MV-4-11 (cell line): ENCODE measurements around the gene CDC25B.
"Not testable (repeated sequence)": the region's sequence is repeated elsewhere in the genome, so short reads cannot be mapped to it uniquely, and the experiment has no call there.

Experiments used
- DNase-seq: peaks from one replicate; lab custom pipeline; 2025; lab: John Stamatoyannopoulos, UW

CDC25B gene

DNA sequence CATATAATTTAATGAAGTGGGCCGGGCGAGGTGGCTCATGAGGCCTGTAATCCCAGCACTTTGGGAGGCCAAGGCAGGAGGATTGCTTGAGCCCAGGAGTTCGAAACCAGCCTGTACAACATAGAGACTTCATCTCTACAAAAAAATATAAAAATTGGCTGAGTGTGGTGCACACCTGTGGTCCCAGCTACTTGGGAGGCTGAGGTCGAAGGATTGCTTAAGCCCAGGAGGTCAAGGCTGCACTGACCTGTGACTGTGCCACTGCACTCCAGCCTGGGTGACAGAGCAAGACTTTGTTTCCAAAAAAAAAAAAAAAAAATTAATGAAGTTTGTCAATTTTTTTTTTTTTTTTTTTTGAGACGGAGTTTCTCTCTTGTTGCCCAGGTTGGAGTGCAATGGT, 33.8 kb downstream of the CDC25B start:
- DNase-seq: not testable (repeated sequence)

DNA sequence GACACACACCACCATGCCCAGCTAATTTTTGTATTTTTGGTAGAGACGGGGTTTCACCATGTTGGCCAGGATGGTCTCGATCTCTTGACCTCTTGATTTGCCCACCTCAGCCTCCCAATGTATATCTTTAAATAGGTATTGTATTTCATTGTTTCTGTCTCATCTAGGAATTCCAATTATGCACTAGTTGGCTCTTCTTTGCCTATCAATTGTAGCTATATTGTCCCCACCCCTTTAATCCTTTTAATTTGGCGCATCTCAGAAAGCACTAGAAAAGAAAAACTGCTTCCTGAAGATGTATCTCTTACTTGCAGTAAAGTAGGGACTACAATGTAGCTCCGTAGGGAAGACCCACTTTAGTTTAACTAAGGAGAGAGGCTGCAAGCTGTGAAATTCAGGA, 40.0 kb downstream of the CDC25B start:
- no peak for DNase-seq

DNA sequence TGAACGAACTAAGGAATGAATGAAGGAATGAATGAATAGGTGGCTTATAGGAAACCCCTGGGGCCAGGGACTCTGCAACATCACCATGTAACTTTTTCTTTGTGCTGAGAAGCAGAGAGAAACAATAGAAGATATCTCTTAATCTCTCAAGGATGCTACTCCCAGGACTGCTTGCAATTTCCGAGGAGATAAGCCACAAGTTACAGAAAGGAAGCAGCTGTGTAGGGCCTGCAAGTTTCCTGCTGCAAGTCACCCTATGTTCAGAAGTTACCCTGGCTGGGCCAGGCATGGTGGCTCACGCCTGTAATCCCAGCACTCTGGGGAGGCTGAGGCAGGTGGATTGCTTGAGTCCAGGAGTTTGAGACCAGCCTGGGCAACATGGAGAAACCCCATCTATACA, 43.2 kb downstream of the CDC25B start:
- peak; percentile 71 for DNase-seq

DNA sequence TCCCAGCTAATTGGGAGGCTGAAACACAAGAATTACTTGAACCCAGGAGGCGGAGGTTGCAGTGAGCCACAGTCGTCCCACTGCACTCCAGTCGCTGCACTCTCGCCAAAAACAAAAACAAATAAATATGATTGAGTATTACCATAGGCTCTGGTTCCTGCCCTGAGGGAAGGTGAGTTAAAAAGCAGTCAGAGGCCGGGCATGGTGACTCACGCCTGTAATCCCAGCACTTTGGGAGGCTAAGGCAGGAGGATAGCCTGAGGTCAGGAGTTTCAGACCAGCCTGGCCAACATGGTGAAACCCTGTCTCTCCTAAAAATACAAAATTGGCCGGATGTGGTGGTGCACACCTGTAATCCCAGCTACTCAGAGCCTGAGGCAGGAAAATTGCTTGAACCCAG, 44.1 kb downstream of the CDC25B start:
- DNase-seq: not testable (repeated sequence)

DNA sequence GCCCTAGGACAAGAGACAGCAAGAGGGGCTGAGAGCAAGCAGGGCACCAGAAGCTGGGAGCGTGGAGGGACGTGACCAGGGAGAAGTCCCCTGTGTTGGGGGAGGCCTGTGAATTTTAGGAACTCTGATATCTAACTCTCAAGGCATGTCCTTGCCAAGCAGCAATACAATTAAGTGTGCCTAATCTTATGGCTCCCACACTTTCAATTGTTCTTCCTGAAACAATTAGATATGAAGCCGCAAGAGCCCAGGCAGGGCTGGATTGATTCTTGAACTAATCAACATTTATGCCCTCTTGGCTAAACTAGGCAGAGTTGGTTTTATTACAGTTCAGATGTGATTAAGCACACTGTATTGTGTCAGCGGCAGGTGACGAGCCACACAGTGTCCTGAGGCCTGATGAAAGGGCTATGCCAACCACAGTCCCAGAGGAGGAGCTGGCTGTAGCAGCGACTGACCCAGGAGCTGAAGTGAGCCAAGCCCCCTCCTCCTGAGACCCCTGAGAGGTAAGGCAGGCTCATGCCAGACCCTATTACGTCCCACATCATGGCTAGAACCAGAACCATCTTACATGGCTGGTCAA, 46.3 kb downstream of the CDC25B start:
- no peak for DNase-seq

DNA sequence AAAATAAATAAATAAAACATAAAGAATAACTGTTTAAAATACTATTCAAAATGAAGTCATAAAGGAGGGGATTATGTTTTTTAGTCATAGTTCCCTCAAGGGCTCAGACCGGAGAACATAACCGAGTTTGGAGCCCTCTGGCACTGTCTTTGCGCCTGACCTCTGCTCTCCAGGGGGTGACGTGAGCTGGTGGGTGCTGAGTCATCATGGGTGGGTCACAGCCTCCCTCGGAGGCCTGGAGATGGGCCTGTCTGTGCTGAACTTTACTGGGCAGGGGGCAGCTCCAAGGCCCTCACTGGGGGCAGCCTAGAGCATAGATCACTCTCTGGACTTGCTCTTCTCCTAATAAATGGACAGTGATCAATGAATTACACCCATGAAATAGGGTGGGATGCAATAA, 47.4 kb downstream of the CDC25B start:
- peak; percentile 63 for DNase-seq

DNA sequence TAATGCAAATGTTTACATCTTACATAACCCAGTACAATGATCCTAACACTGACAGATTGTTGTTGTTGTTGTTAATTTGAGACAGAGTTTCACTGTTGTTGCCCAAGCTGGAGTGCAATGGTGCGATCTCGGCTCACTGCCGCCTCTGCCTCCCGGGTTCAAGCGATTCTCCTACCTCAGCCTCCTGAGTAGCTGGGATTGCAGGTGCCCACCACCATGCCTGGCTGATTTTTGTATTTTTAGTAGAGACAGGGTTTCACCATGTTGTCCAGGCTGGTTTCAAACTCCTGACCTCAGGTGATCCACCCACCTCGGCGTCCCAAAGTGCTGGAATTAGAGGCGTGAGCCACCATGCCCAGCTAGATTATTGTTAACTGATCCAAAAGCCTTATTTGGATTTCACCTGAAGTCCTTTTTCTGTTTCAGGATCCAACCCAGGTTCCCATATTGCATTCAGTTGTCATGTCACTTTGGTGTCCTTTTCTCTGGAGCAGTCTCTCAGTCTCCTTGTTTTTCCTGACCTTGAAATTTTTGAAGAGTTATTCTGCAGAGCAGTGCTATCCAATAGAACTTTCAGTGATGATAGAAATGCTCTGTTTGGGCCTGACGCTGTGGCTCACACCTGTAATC, 48.0 kb downstream of the CDC25B start:
- not testable (repeated sequence) for DNase-seq

DNA sequence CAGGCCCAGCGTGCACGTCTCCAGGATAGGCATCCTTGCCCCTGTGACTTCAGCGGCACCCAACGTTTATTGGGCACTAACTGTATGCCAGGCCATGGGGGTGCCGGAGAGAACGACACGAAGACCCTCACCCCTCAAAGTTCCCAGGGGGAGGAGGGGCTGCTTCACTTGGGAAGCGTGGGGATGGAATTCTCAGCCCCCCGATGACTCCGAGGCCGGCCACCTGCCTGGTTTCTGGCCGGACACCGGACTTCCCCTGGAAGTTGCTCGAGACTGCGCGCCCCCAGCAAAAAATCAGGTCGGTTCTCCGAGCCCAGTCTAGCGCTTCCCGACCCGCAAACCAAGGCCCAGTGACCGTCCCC, 50.2 kb downstream of the CDC25B start:
- DNase-seq: no peak

DNA sequence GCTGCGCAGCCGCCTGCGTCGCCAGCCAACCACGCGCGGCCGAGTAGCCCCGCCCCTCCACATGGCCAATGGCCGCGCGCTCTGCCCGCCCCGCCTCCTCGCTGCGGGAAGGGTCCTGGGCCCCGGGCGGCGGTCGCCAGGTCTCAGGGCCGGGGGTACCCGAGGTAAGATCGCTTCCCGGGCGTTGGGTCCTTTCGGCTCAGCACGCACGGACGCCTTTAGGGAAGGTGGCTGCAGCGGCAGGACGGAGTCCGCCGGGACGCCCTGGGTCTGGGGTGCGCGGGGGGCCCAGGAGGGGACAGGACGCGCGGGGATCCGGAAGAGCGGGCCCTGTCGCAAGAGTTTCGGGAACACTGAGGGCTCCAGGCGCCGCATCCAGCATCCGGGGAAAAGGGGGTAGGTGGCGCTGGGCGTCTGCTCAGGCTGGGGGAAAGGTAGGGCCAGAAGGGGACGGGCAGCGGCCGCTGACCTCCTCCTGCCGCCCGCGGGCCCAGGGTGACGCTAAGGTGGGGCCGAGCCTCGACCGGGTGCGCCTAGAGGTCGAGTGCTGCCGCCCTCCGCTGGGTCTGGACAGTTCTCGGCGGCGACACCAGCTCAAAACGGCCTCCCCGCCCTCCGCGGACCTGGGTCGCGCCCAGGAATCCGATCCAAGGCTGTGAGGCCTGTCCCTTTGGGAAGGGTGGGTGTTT, 50.8 kb downstream of the CDC25B start, which contains the start of gene MAVS:
Gene MAVS (plus strand): TSS at position 95 of the 689 bp plus-strand sequence. CDS start 7,791 bp downstream, outside the sequence.
- DNase-seq: peak; percentile 71

DNA sequence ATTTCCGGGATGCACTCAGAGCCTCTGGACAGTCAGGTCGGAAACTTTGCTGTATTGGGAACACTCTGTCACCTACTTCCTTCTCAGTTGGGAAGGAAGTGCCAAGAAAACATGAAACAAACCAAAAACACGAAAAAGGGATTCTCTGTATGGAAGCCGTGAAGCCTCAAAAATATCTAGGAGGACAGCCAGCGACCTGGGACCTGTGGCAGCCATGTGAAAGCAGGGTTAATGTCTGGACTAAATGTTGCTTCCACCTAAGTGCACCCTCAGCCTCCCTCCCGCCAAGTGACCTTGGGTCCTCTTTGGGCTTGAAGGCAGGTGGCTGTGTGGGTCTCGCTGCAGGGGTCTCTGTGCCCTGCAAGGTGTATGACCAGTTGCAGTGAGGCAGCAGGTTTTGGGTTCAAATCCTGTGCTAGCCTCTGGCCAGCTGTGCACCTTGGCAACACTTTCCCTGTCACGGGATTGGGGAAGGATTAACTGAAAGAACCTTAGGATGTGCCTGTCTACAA, 51.4 kb downstream of the CDC25B start:
- peak; percentile 22 for DNase-seq

DNA sequence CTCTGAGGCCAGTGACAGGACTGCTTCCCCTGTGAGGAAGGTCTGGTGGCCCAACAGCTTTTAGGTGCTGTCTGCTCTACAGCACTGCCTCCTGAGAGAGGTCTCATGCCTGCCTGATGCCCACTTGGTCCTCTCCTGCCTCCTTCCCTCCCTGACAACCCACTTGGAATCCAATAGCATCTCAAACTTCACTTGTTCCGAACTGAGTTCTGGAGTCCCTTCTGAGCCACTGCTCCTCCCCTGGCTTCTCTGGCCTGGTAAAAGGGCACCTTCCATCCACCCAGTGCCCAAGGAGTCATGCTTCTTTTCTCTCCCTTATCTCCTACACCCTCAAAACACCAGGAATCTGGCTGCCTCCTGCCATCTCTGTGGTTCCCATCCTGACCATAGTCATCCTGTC, 52.5 kb downstream of the CDC25B start:
- no peak for DNase-seq

DNA sequence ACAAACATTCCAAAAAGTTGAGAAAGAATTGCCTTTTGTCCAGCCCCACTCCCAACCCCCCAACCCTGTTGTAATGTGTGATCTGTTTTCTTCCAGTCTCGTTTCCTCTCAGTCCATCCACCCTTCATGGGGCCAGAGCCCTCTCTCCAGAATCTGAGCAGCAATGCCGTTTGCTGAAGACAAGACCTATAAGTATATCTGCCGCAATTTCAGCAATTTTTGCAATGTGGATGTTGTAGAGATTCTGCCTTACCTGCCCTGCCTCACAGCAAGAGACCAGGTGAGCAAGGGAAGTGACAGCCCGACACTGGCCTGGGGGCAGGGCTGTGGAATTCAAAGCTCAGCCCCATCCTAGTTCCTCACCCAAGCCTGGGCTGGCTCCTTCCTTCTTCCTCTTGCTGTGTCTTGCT, 58.4 kb downstream of the CDC25B start:
- DNase-seq: peak; percentile 47
